Mesothelial cell of epicardium (in vitro differentiated cells): ENCODE data around the gene ANKRD10. TPM values are rescaled to one million over a fixed set of nuclear protein-coding genes. Genes with fewer than 3 reads are reported as not detected.

Experiments
- DNase-seq, 2 experiments: peaks; one replicate each; pipeline ENCODE4 v3.0.0; 2021; ENCODE audit warnings: low spot score in 2 of 2; ENCODE audit not compliant: unreplicated experiment in 2 of 2
- H3K27ac Mint-ChIP-seq: 2 replicates; pipeline ENCODE4 v1.8.0; 2021; ENCODE audit warnings: mixed read lengths
- H3K27me3 Mint-ChIP-seq: 2 replicates; pipeline ENCODE4 v1.8.0; 2021; ENCODE audit warnings: low read depth, mixed read lengths
- H3K36me3 Mint-ChIP-seq: 2 replicates; pipeline ENCODE4 v1.8.0; 2021; ENCODE audit warnings: mixed read lengths
- H3K4me1 Mint-ChIP-seq: 2 replicates; pipeline ENCODE4 v1.8.0; 2021; ENCODE audit warnings: mixed read lengths
- H3K4me3 Mint-ChIP-seq: 2 replicates; pipeline ENCODE4 v1.8.0; 2021; ENCODE audit warnings: mild to moderate bottlenecking, moderate library complexity, mixed read lengths
- H3K9me3 Mint-ChIP-seq: 2 replicates; pipeline ENCODE4 v1.8.0; 2021; ENCODE audit warnings: mixed read lengths
- CTCF ChIP-seq: fragments of 200-600 bp; sonication (generic); IDR thresholded peaks from one replicate; pipeline ENCODE4 v1.5.0; 2021; ENCODE audit warnings: antibody characterized with exemption; ENCODE audit not compliant: unreplicated experiment
- total RNA-seq: library from RNA; stranded (reverse); gene quantifications from 3 replicates; pipeline ENCODE4 v1.2.1, GENCODE V29; 2021

The ANKRD10 gene
- total RNA-seq, 1 donor from 2014 or later: 258 TPM

DNA sequence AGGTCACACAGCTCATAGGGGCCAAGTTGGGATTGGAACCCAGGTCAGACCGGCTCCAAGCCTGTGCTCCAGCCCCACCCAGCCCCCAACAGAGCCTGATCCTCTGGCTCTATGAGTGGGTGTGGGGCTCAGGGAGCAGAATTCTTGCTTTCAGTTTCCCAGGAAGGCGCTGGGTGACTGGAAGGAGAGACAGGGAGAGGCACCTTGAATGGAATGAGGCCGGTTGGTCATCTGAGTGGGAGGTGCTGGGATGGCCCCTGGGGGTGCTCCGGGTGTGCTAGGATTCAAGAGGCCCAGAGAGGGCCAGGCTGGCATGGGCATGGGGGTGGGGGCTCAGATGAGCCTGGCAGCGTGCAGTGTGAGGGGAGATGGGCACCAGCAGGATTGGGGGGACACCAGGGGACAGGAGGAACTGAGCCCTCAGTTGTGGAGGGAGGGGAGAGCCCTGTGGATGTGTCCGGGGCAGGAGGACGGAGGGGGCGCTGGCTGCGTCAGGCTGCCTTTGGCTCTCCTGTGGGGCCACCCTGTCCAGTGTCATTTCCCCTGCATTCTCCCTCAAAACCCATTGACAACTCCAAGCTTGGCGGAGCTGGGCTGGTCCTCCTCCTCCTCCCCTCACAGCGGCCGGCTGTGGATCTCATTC, 31.2 kb upstream of the ANKRD10 start:
- Mint-ChIP-seq H3K9me3 (no peaks in the 10 kb centered on the region), H3K36me3 (no peaks in the 10 kb centered on the region), H3K27me3 (no peaks in the 10 kb centered on the region), H3K27ac (no peak overlapping the region), H3K4me1 (peaks cover 7% of the 10 kb centered on the region), H3K4me3 (no peak overlapping the region)
- TF ChIP-seq CTCF: no peak
- no peak for DNase-seq

GRCh38 chr13:110944968-110945927, 30.4 kb upstream of the ANKRD10 start:
- DNase-seq: no peak
- peaks cover 7% of the 10 kb centered on the region for H3K4me1 Mint-ChIP-seq
- H3K4me3 Mint-ChIP-seq: no peak overlapping the region
- H3K27me3 Mint-ChIP-seq: no peaks in the 10 kb centered on the region
- no peaks in the 10 kb centered on the region for H3K36me3 Mint-ChIP-seq
- no peaks in the 10 kb centered on the region for H3K9me3 Mint-ChIP-seq
- no peak overlapping the region for H3K27ac Mint-ChIP-seq
- TF ChIP-seq CTCF: no peak

DNA sequence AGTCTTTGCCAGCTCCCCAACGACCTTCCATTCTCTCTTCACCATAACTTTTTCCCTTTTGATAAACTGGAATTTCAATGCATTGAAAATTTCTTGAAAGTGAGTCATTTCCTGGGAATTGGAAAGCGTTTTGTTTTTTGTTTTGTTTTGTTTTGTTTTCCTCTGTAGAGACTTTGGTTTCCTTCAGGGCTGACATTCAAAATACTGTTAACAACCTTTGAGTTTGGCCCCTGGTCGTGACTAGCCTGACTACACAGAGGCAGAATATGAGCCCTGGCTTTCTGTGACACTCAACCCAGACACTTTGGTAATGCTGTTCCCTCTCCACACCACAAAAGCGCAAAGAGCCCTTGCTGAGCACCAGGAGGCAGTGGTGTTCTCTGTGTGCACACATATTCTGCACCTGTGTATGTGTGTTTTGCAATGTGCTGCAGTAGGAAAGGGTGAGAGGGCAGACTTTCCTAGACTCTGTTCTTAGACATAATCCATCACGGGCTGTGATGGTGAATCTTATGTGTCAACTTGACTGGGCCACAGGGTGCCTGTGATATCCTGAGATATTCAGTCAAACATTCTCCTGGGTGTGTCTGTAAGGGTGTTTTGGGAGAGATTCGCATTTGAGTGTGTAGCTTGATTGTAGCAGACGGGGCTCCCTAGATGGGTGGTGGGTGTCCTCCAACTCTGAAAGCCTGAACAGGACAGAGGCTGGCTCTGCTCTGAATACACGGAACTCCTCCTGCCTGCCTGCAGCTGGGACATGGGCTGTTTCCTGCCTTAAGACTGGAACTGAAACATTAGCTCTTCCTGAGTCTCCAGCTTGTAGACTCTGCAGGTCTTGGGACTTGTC, 29.5 kb upstream of the ANKRD10 start:
- H3K27me3 Mint-ChIP-seq: no peaks in the 10 kb centered on the region
- no peak for TF ChIP-seq CTCF

GRCh38 chr13:110942248-110942981, 27.5 kb upstream of the ANKRD10 start:
- TF ChIP-seq CTCF: no peak
- Mint-ChIP-seq H3K27ac (no peak overlapping the region), H3K27me3 (peaks cover 4% of the 10 kb centered on the region), H3K4me3 (no peak overlapping the region), H3K4me1 (peaks cover 7% of the 10 kb centered on the region), H3K36me3 (no peaks in the 10 kb centered on the region), H3K9me3 (peaks cover 10% of the 10 kb centered on the region)
- no peak for DNase-seq

More for the DNA sequence above, 29.5 kb upstream of the ANKRD10 start:
- Mint-ChIP-seq H3K4me3 (no peak overlapping the region), H3K36me3 (no peaks in the 10 kb centered on the region), H3K4me1 (peaks cover 7% of the 10 kb centered on the region), H3K9me3 (no peaks in the 10 kb centered on the region), H3K27ac (no peak overlapping the region)
- DNase-seq: no peak
